ENCODE measurements around the gene PIP4P1.

Gene PIP4P1

DNA sequence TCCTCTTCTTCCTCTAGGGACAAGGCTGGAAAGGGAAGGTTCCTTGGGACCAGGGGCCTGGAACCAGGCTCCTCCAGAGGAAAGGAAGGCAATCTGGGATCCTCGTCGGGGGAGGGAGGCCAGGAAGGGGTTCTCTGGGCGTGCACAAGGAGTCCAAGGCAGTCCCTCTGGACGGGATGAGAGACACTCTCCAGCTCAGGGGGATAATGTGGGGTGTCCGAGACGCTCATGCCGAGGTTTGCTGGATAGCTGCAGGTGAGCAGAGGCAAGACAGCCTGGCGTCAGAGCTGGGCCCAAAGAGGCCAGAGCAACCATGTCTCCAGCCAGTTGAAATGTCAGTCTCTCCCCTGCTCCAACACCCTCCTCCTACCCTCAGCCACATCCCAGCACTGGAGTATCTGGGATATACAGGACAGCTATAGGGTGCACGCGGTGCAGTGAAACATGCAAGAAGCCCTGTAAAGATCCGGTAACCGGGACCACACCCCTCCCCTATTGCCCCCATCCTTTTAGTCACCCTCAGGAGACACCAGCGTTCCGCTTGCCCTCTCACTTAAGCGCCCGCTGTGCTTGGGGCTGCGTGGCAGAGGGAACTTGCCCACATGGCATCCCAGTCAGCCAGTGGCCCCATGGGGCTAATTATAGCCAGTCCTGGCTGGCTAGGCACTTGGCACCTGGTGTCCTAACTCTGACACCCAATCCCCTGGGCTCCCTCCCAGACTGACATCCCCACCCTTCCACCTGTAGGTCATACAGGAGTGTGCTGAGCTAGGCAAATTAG, 25.5 kb downstream of the PIP4P1 start, which contains the start of gene KLHL33:
Gene KLHL33 (minus strand): TSS at position 585 of the 781 bp plus-strand sequence. CDS start 355 bp downstream, at position 230.
- no peak for DNase-seq (ENCODE audit: low read depth)

- no peak for DNase-seq (ENCODE audit: low read depth)
Observed at GRCh38 chr14:20434701-20435581, 26.3 kb downstream of the PIP4P1 start.

- no peak for DNase-seq (ENCODE audit: low read depth)
Observed at GRCh38 chr14:20429801-20430669, 31.2 kb downstream of the PIP4P1 start.

- DNase-seq (ENCODE audit: low read depth), result no peak
Observed at GRCh38 chr14:20428802-20429201, 32.4 kb downstream of the PIP4P1 start.

DNA sequence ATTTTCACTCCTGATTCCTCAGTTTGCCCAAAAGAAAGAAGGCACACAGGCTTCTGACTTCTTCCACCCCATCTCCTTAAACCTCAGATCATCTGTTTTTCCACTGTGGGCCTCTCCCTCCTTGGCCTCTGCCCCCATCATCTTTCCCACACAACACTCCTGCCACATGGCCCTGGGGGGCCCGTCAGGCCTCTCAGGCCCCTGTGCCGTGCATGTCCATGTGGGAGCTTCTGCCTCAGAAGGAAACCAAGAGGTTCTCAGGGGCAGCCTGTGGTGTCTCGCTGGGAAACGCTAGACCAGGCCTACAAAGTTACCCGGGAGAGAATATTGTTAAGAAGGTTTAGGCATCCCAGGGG, 33.2 kb downstream of the PIP4P1 start:
- DNase-seq (ENCODE audit: low read depth), result no peak

DNA sequence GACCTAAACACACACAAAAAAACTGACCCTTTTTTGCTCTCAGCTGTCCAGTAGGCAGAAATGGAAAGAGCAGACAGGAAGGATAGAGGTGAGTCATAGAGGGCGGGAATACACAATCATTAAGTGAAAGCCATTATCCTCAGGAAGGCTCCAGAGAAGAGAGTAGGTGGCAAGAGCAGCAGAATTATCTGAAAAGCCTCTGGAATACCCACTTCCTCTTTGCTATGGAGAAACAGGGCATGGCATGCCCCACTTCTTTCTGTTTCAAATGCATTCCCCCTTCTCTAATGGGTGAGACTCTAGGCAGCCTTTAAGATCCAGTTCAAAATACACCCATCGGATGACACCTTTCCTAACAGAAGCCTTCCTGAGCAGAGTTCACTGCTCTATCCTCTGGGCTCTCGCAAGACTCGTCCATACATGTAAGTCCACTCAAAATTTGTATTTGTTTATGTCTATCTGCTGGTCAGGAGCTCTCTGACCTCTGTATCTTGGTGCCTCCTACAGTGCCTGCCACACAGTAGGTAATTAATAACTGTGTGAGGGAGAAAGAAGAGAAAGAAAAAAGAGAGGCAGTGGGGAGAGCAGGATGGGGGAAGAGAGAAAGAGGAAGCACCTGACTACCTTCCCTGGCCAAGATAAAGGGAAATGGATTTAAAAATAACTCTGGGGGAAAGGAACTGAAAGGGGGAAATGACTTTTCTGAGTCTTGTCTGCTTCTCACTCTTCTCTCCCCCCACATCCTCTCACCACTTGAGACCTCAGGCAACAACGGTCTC, 33.8 kb downstream of the PIP4P1 start:
- peak; percentile 74 for DNase-seq (ENCODE audit: low read depth)

GRCh38 chr14:20424851-20425250, 36.4 kb downstream of the PIP4P1 start:
- no peak for DNase-seq (ENCODE audit: low read depth)

DNA sequence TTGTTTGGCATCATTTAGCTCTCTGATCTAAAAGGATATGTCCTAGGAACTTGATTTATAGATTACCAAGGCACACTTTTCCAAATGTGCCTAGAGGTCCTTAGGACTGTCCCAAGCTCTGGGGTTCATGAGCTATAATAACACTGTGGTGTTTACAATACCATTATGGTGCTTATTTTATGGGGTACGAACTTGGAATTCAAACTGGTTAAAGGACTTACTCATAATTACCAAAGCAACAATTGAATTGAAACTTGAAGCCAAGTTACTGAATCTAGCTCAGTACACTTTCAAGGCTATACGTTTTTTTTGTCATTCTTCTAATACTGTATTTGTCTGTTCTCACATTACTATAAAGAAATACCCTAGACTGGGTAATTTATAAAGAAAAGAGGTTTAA, 38.3 kb downstream of the PIP4P1 start:
- no peak for DNase-seq (ENCODE audit: low read depth)

GRCh38 chr14:20421267-20421666, 40.0 kb downstream of the PIP4P1 start:
- DNase-seq (ENCODE audit: low read depth), result no peak

- peak; percentile 12 for DNase-seq (ENCODE audit: low read depth)
Observed at GRCh38 chr14:20419419-20419818, 41.8 kb downstream of the PIP4P1 start.

DNA sequence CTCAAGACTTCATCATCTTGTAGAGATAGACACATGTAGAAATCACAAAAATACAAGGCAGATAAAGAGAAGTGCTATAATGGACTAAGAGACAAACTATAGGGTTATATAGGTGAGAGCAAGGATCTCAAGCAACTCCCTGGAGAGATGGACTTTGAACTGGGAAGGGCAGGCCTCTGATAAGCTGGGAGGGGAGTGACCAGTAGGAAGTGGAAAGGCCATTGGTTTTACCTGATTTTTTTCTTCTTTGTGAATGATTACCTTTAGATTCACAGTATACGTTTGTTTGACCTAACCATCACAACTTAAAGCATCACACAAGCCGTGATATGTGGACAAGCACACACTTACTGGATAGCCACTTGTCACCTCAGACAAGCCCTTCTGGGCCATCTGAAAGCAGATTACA, 42.7 kb downstream of the PIP4P1 start:
- DNase-seq (ENCODE audit: low read depth), result no peak

- DNase-seq (ENCODE audit: low read depth), result no peak
Observed at GRCh38 chr14:20417250-20418186, 43.7 kb downstream of the PIP4P1 start.

DNA sequence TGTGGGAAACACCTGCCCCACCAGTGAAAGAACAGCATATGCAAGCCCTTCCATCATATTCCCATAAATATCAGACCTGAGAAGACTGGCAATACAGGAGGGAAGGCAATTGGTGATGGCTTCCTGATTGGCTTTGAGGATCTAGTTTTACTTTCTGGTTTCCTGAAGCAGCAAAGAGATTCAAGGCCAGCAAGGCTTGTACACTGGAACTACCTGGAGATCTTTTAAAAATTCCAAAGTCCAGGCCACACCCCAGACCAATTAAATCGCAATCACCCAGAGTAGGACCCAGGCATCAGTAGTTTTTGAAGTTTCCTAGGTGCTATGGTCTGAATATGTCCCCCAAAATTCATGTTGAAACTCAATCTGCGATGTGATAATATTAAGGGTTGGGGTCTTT, 45.0 kb downstream of the PIP4P1 start:
- DNase-seq (ENCODE audit: low read depth), result no peak

GRCh38 chr14:20415782-20416206, 45.4 kb downstream of the PIP4P1 start:
- DNase-seq (ENCODE audit: low read depth), result peak; percentile 67

GRCh38 chr14:20413744-20414082, 47.5 kb downstream of the PIP4P1 start:
- DNase-seq (ENCODE audit: low read depth), result peak; percentile 17

DNA sequence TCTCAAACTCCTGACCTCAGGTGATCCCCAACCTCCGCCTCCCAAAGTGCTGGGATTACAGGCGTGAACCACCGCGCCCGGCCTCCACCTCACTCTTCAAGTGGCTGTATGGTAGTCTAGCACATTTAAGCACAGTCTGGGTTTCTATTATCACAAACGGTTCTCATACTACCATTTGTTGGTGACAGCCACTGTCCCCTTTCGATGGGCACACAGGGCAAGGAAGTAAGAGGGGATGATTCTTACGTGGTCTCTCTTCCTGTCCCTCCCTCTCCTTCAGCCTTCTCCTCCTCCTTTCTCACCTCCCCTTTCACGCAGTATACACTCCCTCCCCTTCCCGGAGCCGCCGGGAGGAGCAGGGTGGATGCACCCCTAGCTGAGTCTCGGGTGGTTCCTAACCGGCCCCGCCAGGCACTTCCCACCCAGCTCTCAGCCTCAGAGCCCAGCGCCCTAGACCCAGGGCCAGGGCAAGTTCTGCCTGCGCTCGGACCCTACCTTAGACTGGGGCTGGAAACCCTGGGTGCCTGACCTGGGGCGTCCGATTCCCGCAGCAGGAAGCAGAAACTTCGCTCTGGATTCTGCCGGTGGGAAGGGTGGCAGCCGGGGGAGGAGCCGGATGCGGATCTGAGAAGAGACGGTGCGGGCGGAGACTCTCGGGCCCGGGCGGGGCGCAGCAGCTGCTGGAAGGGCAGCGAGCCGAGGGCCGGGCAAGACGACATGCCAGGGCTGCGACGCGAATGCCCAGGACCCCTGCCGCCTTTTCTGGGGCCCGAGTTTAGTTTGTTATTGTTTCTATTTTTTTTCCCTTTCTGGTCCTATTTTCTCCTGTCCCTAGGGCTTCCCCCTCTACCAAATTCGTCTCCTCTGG, 48.1 kb downstream of the PIP4P1 start, which contains the start of gene TEP1:
Gene TEP1 (minus strand): TSS at position 626 of the 868 bp plus-strand sequence. CDS start 5,062 bp downstream, outside the sequence.
- peak; percentile 89 for DNase-seq (ENCODE audit: low read depth)

DNA sequence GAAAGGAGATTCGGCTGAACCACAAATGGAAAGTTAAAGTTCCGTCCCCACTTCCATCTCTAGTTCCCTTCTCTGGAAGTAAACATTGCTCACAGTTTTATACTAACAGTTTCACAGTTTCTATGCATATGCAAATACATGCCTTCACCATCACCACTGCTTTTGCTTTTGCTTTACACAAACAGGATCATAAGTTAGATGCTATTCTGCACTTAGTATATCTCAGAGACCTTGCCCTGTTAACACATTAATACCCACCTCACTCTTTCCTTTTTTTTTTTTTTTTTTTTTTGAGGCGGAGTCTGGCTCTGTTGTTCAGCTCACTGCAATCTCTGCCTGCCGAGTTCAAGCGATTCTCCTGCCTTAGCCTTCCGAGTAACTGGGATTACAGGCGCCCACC, 48.8 kb downstream of the PIP4P1 start:
- DNase-seq (ENCODE audit: low read depth), result peak; percentile 17

DNA sequence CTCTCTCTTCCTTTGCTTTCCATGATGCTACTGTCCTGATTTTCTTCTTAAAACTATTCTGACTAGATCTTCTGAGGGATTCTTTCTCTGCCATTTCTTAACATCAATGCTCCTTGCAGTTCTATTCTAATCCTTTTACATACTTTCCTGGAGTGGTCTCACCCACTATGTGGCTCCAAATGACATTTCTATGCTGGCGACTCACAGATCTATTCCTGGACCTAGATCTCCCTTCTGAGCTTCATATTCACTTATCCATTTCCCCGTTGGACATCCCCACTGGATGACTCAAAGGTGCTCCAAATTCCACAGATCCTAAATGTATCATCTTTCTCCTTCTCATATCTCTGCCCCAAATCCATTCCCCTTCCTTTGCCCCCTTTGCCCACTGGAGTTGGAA, 52.0 kb downstream of the PIP4P1 start:
- DNase-seq (ENCODE audit: low read depth), result peak; percentile 32
